Left lobe of liver (tissue), 2 donors: ENCODE results near the gene LACTBL1. TPM values are rescaled to one million over a fixed set of nuclear protein-coding genes. Genes with fewer than 3 reads are reported as not detected.
A peak's percentile ranks its signal among the peaks of the same experiment; 100 is the strongest.
"Not testable (repeated sequence)": the region's sequence is repeated elsewhere in the genome, so short reads cannot be mapped to it uniquely, and the experiment has no call there.

Source experiments
- ATAC-seq: fragments of 200-7000 bp; cut with Tn5 transposase; one replicate; pipeline ENCODE4 v1.9.1; 2020; ENCODE audit warnings: mild to moderate bottlenecking, moderate library complexity
- DNase-seq: peaks from one replicate; pipeline ENCODE4 v3.0.0-alpha.2; 2020; ENCODE audit warnings: low spot score
- total RNA-seq: library from RNA; stranded (reverse); gene quantifications from one replicate; pipeline ENCODE4 v1.2.1, GENCODE V29; 2021
- donor health status: DM: no; HTN: no; CAD: no; lungs with moderate emphysema.
- donor health status: DM: no; HTN: yes; CAD: no.

Gene LACTBL1
- total RNA-seq, 1 donor from 2014 or later = not detected

- ATAC-seq, DNase-seq: not testable (repeated sequence)
Measured at GRCh38 chr1:22945171-22945570, 27.5 kb downstream of the LACTBL1 start.

GRCh38 chr1:22944346-22945055 lies 28.2 kb downstream of the LACTBL1 start:
- DNase-seq = no peak
- ATAC-seq = no peak

GRCh38 chr1:22941257-22941656 lies 31.4 kb downstream of the LACTBL1 start:
- DNase-seq = no peak
- ATAC-seq = no peak

GRCh38 chr1:22936681-22937080 lies 36.0 kb downstream of the LACTBL1 start:
- DNase-seq (no peak), ATAC-seq (no peak)

- ATAC-seq (no peak), DNase-seq (no peak)
Measured at GRCh38 chr1:22935433-22935832, 37.2 kb downstream of the LACTBL1 start.

- DNase-seq = no peak
Measured at GRCh38 chr1:22932803-22933470, 39.7 kb downstream of the LACTBL1 start.

GRCh38 chr1:22930240-22930912 lies 42.3 kb downstream of the LACTBL1 start:
- ATAC-seq (peak; percentile 72), DNase-seq (no peak)

More at GRCh38 chr1:22932803-22933470, 39.7 kb downstream of the LACTBL1 start:
- no peak for ATAC-seq

- no peak for DNase-seq
- no peak for ATAC-seq
Measured at GRCh38 chr1:22925111-22925510, 47.6 kb downstream of the LACTBL1 start.

GRCh38 chr1:22922640-22923039 lies 50.0 kb downstream of the LACTBL1 start:
- no peak for DNase-seq
- ATAC-seq = peak; percentile 17

- DNase-seq (no peak), ATAC-seq (no peak)
Measured at GRCh38 chr1:22921452-22922126, 51.1 kb downstream of the LACTBL1 start.

- DNase-seq = no peak
- no peak for ATAC-seq
Measured at GRCh38 chr1:22920734-22921451, 51.8 kb downstream of the LACTBL1 start.

GRCh38 chr1:22920026-22920733 lies 52.5 kb downstream of the LACTBL1 start:
- ATAC-seq = no peak
- no peak for DNase-seq

- DNase-seq (no peak), ATAC-seq (no peak)
Measured at GRCh38 chr1:22919341-22920025, 53.2 kb downstream of the LACTBL1 start.

GRCh38 chr1:22918644-22919043 lies 54.0 kb downstream of the LACTBL1 start:
- DNase-seq (no peak), ATAC-seq (no peak)

- DNase-seq (no peak), ATAC-seq (no peak)
Measured at GRCh38 chr1:22917989-22918388, 54.7 kb downstream of the LACTBL1 start.

GRCh38 chr1:22916471-22916820 lies 56.2 kb downstream of the LACTBL1 start:
- no peak for ATAC-seq
- DNase-seq = no peak

- no peak for DNase-seq
- ATAC-seq = no peak
Measured at GRCh38 chr1:22915816-22916470, 56.7 kb downstream of the LACTBL1 start.

GRCh38 chr1:22915231-22915630 lies 57.4 kb downstream of the LACTBL1 start:
- ATAC-seq (no peak), DNase-seq (no peak)

GRCh38 chr1:22914633-22915217 lies 57.9 kb downstream of the LACTBL1 start:
- ATAC-seq (no peak), DNase-seq (no peak)
